IPS-18a (cell line): ENCODE measurements around the gene TLCD4.
"Not testable (repeated sequence)": the region's sequence is repeated elsewhere in the genome, so short reads cannot be mapped to it uniquely, and the experiment has no call there.

Experiments
- H3K27ac ChIP-seq: one replicate; pipeline ENCODE4 v1.5.1; 2013; ENCODE audit warnings: low read length
- H3K27me3 ChIP-seq: one replicate; pipeline ENCODE4 v1.6.1; 2013; ENCODE audit warnings: mild to moderate bottlenecking, low read length; ENCODE audit not compliant: control insufficient read depth, insufficient read depth
- H3K36me3 ChIP-seq: one replicate; pipeline ENCODE4 v1.6.1; 2013; ENCODE audit warnings: low read depth, low read length; ENCODE audit not compliant: control insufficient read depth
- H3K4me1 ChIP-seq: one replicate; pipeline ENCODE4 v1.6.1; 2013; ENCODE audit warnings: low read depth, low read length; ENCODE audit not compliant: control insufficient read depth
- H3K4me3 ChIP-seq: one replicate; pipeline ENCODE4 v1.5.1; 2013; ENCODE audit warnings: low read length
- H3K9ac ChIP-seq: one replicate; pipeline ENCODE4 v1.6.1; 2013; ENCODE audit warnings: mild to moderate bottlenecking, low read length, moderate library complexity
- H3K9me3 ChIP-seq: one replicate; pipeline ENCODE4 v1.6.1; 2013; ENCODE audit warnings: low read depth, low read length; ENCODE audit not compliant: control insufficient read depth

Gene TLCD4

GRCh38 chr1:95126366-95126765, 9.2 kb downstream of the TLCD4 start:
- no peaks in the 10 kb centered on the region for H3K4me1 ChIP-seq
- no peak overlapping the region for H3K4me3 ChIP-seq
- no peak overlapping the region for H3K9ac ChIP-seq
- H3K36me3 ChIP-seq, result no peaks in the 10 kb centered on the region
- no peak overlapping the region for H3K27ac ChIP-seq
- no peaks in the 10 kb centered on the region for H3K9me3 ChIP-seq
- H3K27me3 ChIP-seq, result no peaks in the 10 kb centered on the region

DNA sequence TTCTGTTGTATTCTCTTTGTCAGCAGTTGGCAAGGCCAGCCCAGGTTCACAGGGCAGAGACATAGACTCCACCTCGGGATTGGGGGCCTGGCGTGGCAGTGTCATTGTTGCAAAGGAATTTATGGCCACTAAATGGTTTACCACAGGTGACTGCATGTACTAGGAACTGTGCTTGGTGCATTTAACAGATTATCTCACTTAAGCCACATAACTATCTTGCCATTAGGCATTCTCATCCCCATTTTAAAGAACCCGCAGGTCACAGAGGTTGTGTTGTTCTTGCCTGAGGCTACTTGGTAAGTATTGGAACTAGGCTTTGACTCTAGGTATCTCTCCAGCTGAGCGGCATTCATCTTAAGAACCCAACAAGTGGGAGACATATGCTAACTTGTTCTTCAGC, 9.7 kb downstream of the TLCD4 start:
- Histone ChIP-seq H3K9ac (no peak overlapping the region), H3K4me3 (no peak overlapping the region), H3K4me1 (no peaks in the 10 kb centered on the region), H3K9me3 (no peaks in the 10 kb centered on the region), H3K27ac (no peak overlapping the region), H3K27me3 (no peaks in the 10 kb centered on the region), H3K36me3 (no peaks in the 10 kb centered on the region)

- H3K9ac ChIP-seq, result no peak overlapping the region
- no peaks in the 10 kb centered on the region for H3K27me3 ChIP-seq
- H3K27ac ChIP-seq, result no peak overlapping the region
- H3K4me3 ChIP-seq, result no peak overlapping the region
- H3K4me1 ChIP-seq, result no peaks in the 10 kb centered on the region
- no peaks in the 10 kb centered on the region for H3K36me3 ChIP-seq
- no peaks in the 10 kb centered on the region for H3K9me3 ChIP-seq
Observed at GRCh38 chr1:95127380-95127779, 10.2 kb downstream of the TLCD4 start.

GRCh38 chr1:95132762-95133161, 15.6 kb downstream of the TLCD4 start:
- H3K9me3 ChIP-seq, result no peaks in the 10 kb centered on the region
- no peaks in the 10 kb centered on the region for H3K36me3 ChIP-seq
- H3K27me3 ChIP-seq, result no peaks in the 10 kb centered on the region
- H3K4me1 ChIP-seq, result no peaks in the 10 kb centered on the region
- H3K4me3 ChIP-seq, result no peak overlapping the region
- no peak overlapping the region for H3K9ac ChIP-seq
- H3K27ac ChIP-seq, result no peak overlapping the region

GRCh38 chr1:95133687-95134086, 16.5 kb downstream of the TLCD4 start:
- Histone ChIP-seq H3K27ac (no peak overlapping the region), H3K9me3 (no peaks in the 10 kb centered on the region), H3K36me3 (no peaks in the 10 kb centered on the region), H3K4me1 (no peaks in the 10 kb centered on the region), H3K27me3 (no peaks in the 10 kb centered on the region), H3K9ac (no peak overlapping the region), H3K4me3 (no peak overlapping the region)

DNA sequence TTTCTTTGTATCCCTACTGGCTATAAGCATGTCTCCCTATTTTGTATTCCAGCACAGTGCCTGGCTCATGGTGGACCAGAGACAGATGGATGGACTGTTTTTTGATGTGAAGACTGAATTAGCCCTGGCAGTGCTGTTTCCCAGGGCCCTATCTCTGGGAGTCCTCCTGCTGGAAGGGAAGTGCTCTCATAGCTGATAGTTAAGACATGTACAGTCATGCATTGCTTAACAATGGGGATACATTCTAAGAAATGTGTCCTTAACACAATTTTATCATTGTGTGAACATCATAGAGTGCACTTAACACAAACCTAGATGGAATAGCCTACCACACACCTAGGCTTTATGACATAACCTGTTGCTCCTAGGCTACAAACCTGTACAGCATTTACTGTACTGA, 21.1 kb downstream of the TLCD4 start:
- Histone ChIP-seq H3K4me1 (no peaks in the 10 kb centered on the region), H3K9me3 (no peaks in the 10 kb centered on the region), H3K36me3 (no peaks in the 10 kb centered on the region), H3K27me3 (no peaks in the 10 kb centered on the region), H3K4me3 (no peak overlapping the region), H3K27ac (no peak overlapping the region), H3K9ac (no peak overlapping the region)

- no peaks in the 10 kb centered on the region for H3K9me3 ChIP-seq
- H3K9ac ChIP-seq, result no peak overlapping the region
- no peak overlapping the region for H3K4me3 ChIP-seq
- no peaks in the 10 kb centered on the region for H3K27me3 ChIP-seq
- no peaks in the 10 kb centered on the region for H3K36me3 ChIP-seq
- no peaks in the 10 kb centered on the region for H3K4me1 ChIP-seq
- H3K27ac ChIP-seq, result no peak overlapping the region
Observed at GRCh38 chr1:95139039-95139438, 21.9 kb downstream of the TLCD4 start.

- Histone ChIP-seq H3K27me3 (no peaks in the 10 kb centered on the region), H3K9ac (no peak overlapping the region), H3K4me3 (no peak overlapping the region), H3K9me3 (no peaks in the 10 kb centered on the region), H3K27ac (no peak overlapping the region), H3K36me3 (no peaks in the 10 kb centered on the region), H3K4me1 (no peaks in the 10 kb centered on the region)
Observed at GRCh38 chr1:95140791-95141190, 23.6 kb downstream of the TLCD4 start.

DNA sequence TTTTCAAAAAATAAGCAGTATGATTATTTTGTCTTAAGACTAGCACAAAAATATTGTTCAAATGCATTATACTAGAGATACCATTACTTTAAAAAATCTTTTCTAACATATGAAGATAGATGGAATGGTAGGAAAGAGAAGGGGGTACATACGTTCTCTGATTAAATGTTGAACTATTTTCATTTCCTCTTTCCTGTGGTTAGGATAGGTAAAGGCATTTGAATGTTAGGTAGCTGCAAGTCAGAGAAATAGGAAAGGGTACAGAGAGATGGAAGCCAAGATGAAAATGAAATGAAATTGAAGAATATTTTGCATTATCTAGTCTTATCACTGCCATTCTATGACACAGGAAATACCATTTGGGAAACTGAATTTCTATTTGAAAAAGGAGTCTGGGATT, 28.3 kb downstream of the TLCD4 start:
- Histone ChIP-seq H3K27ac (no peak overlapping the region), H3K4me3 (no peak overlapping the region), H3K9ac (no peak overlapping the region)

GRCh38 chr1:95146637-95147036, 29.5 kb downstream of the TLCD4 start:
- H3K36me3 ChIP-seq, result no peaks in the 10 kb centered on the region
- H3K9ac ChIP-seq, result no peak overlapping the region
- no peak overlapping the region for H3K27ac ChIP-seq
- H3K4me3 ChIP-seq, result no peak overlapping the region
- H3K27me3 ChIP-seq, result no peaks in the 10 kb centered on the region
- no peaks in the 10 kb centered on the region for H3K4me1 ChIP-seq
- H3K9me3 ChIP-seq, result no peaks in the 10 kb centered on the region

More for the DNA sequence above, 28.3 kb downstream of the TLCD4 start:
- no peaks in the 10 kb centered on the region for H3K4me1 ChIP-seq
- no peaks in the 10 kb centered on the region for H3K9me3 ChIP-seq
- H3K36me3 ChIP-seq, result no peaks in the 10 kb centered on the region
- H3K27me3 ChIP-seq, result no peaks in the 10 kb centered on the region

DNA sequence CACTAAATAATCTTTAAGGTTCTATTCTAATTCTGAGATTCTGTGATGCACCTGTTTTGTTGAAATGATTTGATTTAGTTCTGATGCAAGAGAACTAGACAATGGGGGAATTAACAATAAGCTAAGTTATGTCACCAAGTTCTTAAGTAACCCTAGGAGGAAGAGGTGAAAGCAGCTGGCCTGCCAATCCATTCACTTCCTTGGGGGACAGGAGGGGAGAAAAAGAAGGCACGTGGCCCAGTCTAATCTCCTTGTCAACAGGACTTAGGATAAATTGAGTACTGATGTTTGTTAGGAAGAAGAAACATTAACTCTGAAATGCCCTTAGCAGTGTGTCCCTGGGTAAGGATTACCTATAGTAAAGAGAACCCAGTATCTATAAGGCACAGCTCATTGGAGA, 36.9 kb downstream of the TLCD4 start:
- Histone ChIP-seq H3K27me3 (no peaks in the 10 kb centered on the region), H3K9me3 (no peaks in the 10 kb centered on the region), H3K4me3 (no peak overlapping the region), H3K36me3 (no peaks in the 10 kb centered on the region), H3K27ac (no peak overlapping the region), H3K9ac (no peak overlapping the region), H3K4me1 (no peaks in the 10 kb centered on the region)

GRCh38 chr1:95165569-95165968, 48.4 kb downstream of the TLCD4 start:
- not testable (repeated sequence) for H3K27me3 ChIP-seq, H3K9me3 ChIP-seq, H3K9ac ChIP-seq, H3K4me1 ChIP-seq, H3K36me3 ChIP-seq, H3K27ac ChIP-seq, H3K4me3 ChIP-seq
